DOHH2 (cell line): ENCODE results near the gene RXRA.

ENCODE experiments used
- H3F3A ChIP-seq: fragments of 200-600 bp; sonication (generic), shearing (Covaris generic); 2 replicates; pipeline ENCODE4 v1.6.0; 2016; ENCODE audit warnings: antibody characterized with exemption, mild to moderate bottlenecking; ENCODE audit not compliant: control insufficient read depth, insufficient read depth
- H3K27ac ChIP-seq: fragments of 200-600 bp; sonication (generic); 2 replicates; pipeline ENCODE4 v1.5.1; 2014; ENCODE audit warnings: low read depth, mild to moderate bottlenecking, low read length, moderate library complexity
- H3K27me3 ChIP-seq: fragments of 200-600 bp; sonication (generic); 2 replicates; pipeline ENCODE4 v1.6.1; 2014; ENCODE audit warnings: mild to moderate bottlenecking, low read length, mixed read lengths; ENCODE audit not compliant: control insufficient read depth
- H3K36me3 ChIP-seq: fragments of 200-600 bp; sonication (generic); 2 replicates; pipeline ENCODE4 v1.6.1; 2014; ENCODE audit warnings: mild to moderate bottlenecking, low read length, moderate library complexity, mixed read lengths; ENCODE audit not compliant: control insufficient read depth
- H3K4me1 ChIP-seq: fragments of 200-600 bp; sonication (generic); 2 replicates; pipeline ENCODE4 v1.6.1; 2014; ENCODE audit warnings: mild to moderate bottlenecking, low read length, mixed read lengths; ENCODE audit not compliant: control insufficient read depth
- H3K4me2 ChIP-seq: fragments of 200-600 bp; sonication (generic); 2 replicates; pipeline ENCODE4 v1.6.0; 2014; ENCODE audit warnings: mild to moderate bottlenecking, low read length, moderate library complexity
- H3K4me3 ChIP-seq: fragments of 200-600 bp; sonication (generic); 2 replicates; pipeline ENCODE4 v1.5.1; 2014; ENCODE audit warnings: mild to moderate bottlenecking, low read length, mixed read lengths
- H3K79me2 ChIP-seq: fragments of 200-600 bp; sonication (generic); 2 replicates; pipeline ENCODE4 v1.6.1; 2014; ENCODE audit warnings: mild to moderate bottlenecking, low read length, mixed read lengths; ENCODE audit not compliant: control insufficient read depth
- H3K9me2 ChIP-seq: fragments of 200-600 bp; sonication (generic); replicated peaks from 2 replicates; pipeline ENCODE4 v1.6.1; 2014; ENCODE audit warnings: mild to moderate bottlenecking, low read length, mixed read lengths; ENCODE audit not compliant: control insufficient read depth
- H3K9me3 ChIP-seq: fragments of 200-600 bp; sonication (generic); 2 replicates; pipeline ENCODE4 v1.6.1; 2014; ENCODE audit warnings: antibody characterized with exemption, low read length, mixed read lengths; ENCODE audit not compliant: control insufficient read depth, insufficient read depth
- H4K20me1 ChIP-seq: fragments of 200-600 bp; sonication (generic); 2 replicates; pipeline ENCODE4 v1.6.0; 2014; ENCODE audit warnings: low read depth, mild to moderate bottlenecking, antibody characterized with exemption, low read length, moderate library complexity; ENCODE audit not compliant: control insufficient read depth, insufficient read depth
- EZH2phosphoT487 ChIP-seq: fragments of 200-600 bp; sonication (generic); IDR thresholded peaks from 2 replicates; pipeline ENCODE4 v1.6.1; 2017; ENCODE audit warnings: borderline replicate concordance, mild to moderate bottlenecking, antibody characterized with exemption, low read length, moderate library complexity, mixed read lengths
- TF ChIP-seq, protein P1 (sequence below): fragments of 200-600 bp; sonication (generic); IDR thresholded peaks from one replicate; pipeline ENCODE4 v1.5.1; 2014; ENCODE audit warnings: antibody characterized with exemption, mild to moderate bottlenecking, low read depth, low read length; ENCODE audit not compliant: poor library complexity, severe bottlenecking

RXRA gene

DNA sequence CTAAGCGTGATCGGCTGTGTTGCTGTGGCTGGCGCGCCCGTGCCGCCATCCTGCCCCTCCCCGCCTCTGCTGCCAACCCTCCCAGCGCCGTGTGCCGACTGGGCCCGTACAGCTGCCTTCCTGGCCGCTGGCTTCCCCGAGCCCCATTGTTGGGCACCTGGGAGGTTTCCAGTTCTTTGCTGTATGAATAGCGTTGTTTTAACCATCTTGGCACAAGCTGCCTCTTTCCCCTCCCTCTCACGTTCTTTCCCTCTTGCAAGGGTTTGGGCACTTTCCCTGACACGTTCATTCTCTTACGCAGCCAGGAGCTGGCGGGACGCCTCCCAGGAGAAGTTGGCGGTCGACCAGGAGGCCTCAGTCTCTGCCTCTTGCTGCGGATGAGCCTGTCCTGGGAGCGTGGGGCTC lies 43.1 kb upstream of the RXRA start:
- Histone ChIP-seq H3K9me2 (no peaks in the 10 kb centered on the region), H3K27me3 (peaks cover 4% of the 10 kb centered on the region), H3K27ac (no peak overlapping the region), H3K9me3 (peaks cover 3% of the 10 kb centered on the region), H3K4me2 (no peak overlapping the region), H3K4me3 (no peak overlapping the region), H3K79me2 (no peaks in the 10 kb centered on the region), H3K36me3 (no peaks in the 10 kb centered on the region), H4K20me1 (no peaks in the 10 kb centered on the region), H3F3A (no peaks in the 10 kb centered on the region), H3K4me1 (no peaks in the 10 kb centered on the region)
- TF ChIP-seq, protein P1, sequence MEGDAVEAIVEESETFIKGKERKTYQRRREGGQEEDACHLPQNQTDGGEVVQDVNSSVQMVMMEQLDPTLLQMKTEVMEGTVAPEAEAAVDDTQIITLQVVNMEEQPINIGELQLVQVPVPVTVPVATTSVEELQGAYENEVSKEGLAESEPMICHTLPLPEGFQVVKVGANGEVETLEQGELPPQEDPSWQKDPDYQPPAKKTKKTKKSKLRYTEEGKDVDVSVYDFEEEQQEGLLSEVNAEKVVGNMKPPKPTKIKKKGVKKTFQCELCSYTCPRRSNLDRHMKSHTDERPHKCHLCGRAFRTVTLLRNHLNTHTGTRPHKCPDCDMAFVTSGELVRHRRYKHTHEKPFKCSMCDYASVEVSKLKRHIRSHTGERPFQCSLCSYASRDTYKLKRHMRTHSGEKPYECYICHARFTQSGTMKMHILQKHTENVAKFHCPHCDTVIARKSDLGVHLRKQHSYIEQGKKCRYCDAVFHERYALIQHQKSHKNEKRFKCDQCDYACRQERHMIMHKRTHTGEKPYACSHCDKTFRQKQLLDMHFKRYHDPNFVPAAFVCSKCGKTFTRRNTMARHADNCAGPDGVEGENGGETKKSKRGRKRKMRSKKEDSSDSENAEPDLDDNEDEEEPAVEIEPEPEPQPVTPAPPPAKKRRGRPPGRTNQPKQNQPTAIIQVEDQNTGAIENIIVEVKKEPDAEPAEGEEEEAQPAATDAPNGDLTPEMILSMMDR, result no peak
- no peak for TF ChIP-seq EZH2phosphoT487

DNA sequence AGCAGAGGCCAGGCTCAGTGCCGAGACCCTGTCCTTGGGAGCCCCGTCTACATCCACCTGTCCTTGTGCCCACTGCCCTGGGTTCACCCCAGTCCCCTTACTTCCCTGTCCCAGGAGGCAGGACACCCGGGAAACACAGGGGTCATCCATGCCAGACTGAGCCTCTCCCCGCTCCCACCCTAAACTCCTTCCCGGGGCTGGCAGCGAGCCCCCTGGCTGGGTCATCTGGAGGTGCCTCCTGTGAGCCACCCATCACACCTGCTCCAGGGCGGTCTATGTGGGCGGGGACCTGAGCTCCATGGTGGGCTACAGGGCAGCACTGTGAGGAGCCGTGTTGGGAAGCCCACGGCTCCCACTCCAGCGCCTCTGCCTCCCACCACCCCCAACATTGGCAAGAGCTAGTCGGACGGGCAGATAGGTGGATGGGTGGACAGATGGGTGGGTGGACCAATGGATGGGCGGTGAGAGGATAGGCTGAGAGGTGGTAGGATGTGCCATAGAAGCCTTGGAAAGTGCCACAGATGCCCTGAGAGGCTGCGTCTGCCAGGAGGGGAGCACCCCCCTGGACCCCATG lies 42.5 kb upstream of the RXRA start:
- Histone ChIP-seq H3K79me2 (no peaks in the 10 kb centered on the region), H3F3A (no peaks in the 10 kb centered on the region), H3K27ac (no peak overlapping the region), H3K27me3 (peaks cover 4% of the 10 kb centered on the region), H3K9me3 (no peaks in the 10 kb centered on the region), H3K9me2 (no peaks in the 10 kb centered on the region), H3K4me1 (no peaks in the 10 kb centered on the region), H3K36me3 (no peaks in the 10 kb centered on the region), H3K4me2 (no peak overlapping the region), H3K4me3 (no peak overlapping the region), H4K20me1 (no peaks in the 10 kb centered on the region)
- TF ChIP-seq, protein P1, result no peak
- no peak for TF ChIP-seq EZH2phosphoT487

DNA sequence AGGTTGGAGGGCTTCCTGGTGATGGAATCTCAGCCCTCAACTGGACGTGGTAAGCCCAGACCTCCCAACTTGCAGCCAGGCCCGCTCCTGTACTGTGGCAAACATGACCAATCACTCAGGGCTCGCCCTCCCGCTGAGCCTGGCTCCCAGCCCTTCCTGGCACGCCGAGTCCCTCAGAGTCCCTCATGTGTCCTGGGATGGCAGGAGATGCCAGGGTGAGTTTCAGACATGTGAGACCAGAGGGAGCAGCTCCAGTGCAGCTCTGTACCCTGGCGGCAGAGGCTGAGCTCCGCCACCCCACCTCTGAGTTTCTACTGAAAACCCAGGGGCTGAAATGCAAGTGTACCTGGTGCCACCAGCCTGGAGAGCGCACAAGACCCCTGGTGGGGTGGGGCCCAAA lies 42.0 kb upstream of the RXRA start:
- Histone ChIP-seq H3K79me2 (no peaks in the 10 kb centered on the region), H3K4me1 (no peaks in the 10 kb centered on the region), H3K9me3 (no peaks in the 10 kb centered on the region), H3F3A (no peaks in the 10 kb centered on the region), H3K9me2 (no peaks in the 10 kb centered on the region), H3K4me2 (no peak overlapping the region), H4K20me1 (no peaks in the 10 kb centered on the region), H3K27ac (no peak overlapping the region), H3K27me3 (peaks cover 4% of the 10 kb centered on the region), H3K36me3 (no peaks in the 10 kb centered on the region), H3K4me3 (no peak overlapping the region)
- no peak for TF ChIP-seq EZH2phosphoT487
- TF ChIP-seq, protein P1, result no peak

DNA sequence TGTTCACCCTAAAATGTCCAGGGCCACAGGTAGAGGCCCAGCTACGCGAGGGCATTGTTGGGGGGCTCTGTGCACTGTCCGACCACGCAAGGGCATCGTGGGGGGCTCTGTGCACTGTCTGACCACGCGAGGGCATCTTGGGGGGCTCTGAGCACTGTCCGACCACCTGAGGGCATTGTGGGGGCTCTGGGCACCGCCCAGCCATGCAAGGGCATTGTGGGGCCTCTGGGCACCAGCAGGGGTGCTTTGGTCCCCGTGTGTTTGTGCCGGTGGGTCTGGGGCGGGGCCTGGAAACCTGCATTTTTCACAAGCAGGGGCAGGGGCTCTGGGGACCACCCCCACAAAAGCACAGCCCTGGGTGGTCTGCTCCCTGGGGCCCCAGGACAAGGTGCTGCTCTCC lies 41.5 kb upstream of the RXRA start:
- H3K27me3 ChIP-seq, result peaks cover 4% of the 10 kb centered on the region
- no peaks in the 10 kb centered on the region for H3F3A ChIP-seq
- H3K9me3 ChIP-seq, result no peaks in the 10 kb centered on the region
- TF ChIP-seq EZH2phosphoT487, result no peak
- TF ChIP-seq, protein P1, result no peak
- no peaks in the 10 kb centered on the region for H3K79me2 ChIP-seq
- no peak overlapping the region for H3K27ac ChIP-seq
- no peaks in the 10 kb centered on the region for H3K4me1 ChIP-seq
- H3K36me3 ChIP-seq, result no peaks in the 10 kb centered on the region
- H4K20me1 ChIP-seq, result no peaks in the 10 kb centered on the region
- no peak overlapping the region for H3K4me3 ChIP-seq
- H3K4me2 ChIP-seq, result no peak overlapping the region
- H3K9me2 ChIP-seq, result no peaks in the 10 kb centered on the region
